Stimulated activated CD8-positive, alpha-beta memory T cell treated with anti-CD3 and anti-CD28 coated beads, Interleukin-4, amount 100 ng/mL, for 48 hours (primary cell): Measurements from ENCODE around the gene SP3.

Source experiments
- DNase-seq: peaks from one replicate; pipeline ENCODE4 v3.0.0-alpha.2; 2020

Gene SP3

GRCh38 chr2:173884025-173884802, 81.0 kb downstream of the SP3 start:
- DNase-seq = no peak

GRCh38 chr2:173881886-173882285, 83.3 kb downstream of the SP3 start:
- DNase-seq = no peak

GRCh38 chr2:173881461-173881860, 83.7 kb downstream of the SP3 start:
- DNase-seq = no peak

- no peak for DNase-seq
Observed at GRCh38 chr2:173880561-173880960, 84.6 kb downstream of the SP3 start.

GRCh38 chr2:173876833-173877413, 88.2 kb downstream of the SP3 start:
- DNase-seq = no peak

GRCh38 chr2:173874894-173875237, 90.3 kb downstream of the SP3 start:
- DNase-seq = no peak

GRCh38 chr2:173874003-173874893, 90.9 kb downstream of the SP3 start:
- no peak for DNase-seq

- DNase-seq = no peak
Observed at GRCh38 chr2:173872714-173873113, 92.5 kb downstream of the SP3 start.

- DNase-seq = no peak
Observed at GRCh38 chr2:173869244-173870229, 95.6 kb downstream of the SP3 start.

GRCh38 chr2:173868406-173868805, 96.8 kb downstream of the SP3 start:
- no peak for DNase-seq

- DNase-seq = no peak
Observed at GRCh38 chr2:173866874-173867618, 98.1 kb downstream of the SP3 start.

- no peak for DNase-seq
Observed at GRCh38 chr2:173865971-173866873, 99.0 kb downstream of the SP3 start.

GRCh38 chr2:173862612-173863217, 102.5 kb downstream of the SP3 start:
- no peak for DNase-seq

- DNase-seq = no peak
Observed at GRCh38 chr2:173860566-173860965, 104.6 kb downstream of the SP3 start.

GRCh38 chr2:173860082-173860481, 105.1 kb downstream of the SP3 start:
- no peak for DNase-seq

- no peak for DNase-seq
Observed at GRCh38 chr2:173858291-173858731, 106.9 kb downstream of the SP3 start.
